ENCODE measurements around the gene VCPKMT. TPM values are rescaled to one million over a fixed set of nuclear protein-coding genes. Genes with fewer than 3 reads are reported as not detected.

Gene VCPKMT
- polyA plus RNA-seq, 1 donor (not counting 4 experiments of a cell fraction or from before 2014, with no cell fraction given): 9.4 TPM

DNA sequence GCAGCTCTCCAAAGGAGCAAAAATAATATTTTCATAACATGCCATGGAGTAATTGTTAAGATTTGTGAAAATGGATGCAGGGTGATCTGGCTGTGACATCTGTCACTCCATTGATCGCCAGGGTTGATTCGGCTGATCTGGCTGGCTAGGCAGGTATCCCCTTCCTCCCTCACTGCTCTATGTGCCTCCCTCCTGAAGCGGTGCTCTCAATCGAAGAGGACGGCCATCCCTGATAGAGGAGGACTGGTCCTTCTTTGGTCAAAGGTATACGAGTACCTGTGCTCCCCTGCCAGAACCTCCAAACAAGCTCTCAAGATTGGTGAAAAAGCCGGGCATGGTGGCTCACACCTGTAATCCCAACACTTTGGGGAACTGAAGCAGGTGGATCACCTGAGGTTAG lies 47.9 kb downstream of the VCPKMT start:
- TF ChIP-seq, protein P1, sequence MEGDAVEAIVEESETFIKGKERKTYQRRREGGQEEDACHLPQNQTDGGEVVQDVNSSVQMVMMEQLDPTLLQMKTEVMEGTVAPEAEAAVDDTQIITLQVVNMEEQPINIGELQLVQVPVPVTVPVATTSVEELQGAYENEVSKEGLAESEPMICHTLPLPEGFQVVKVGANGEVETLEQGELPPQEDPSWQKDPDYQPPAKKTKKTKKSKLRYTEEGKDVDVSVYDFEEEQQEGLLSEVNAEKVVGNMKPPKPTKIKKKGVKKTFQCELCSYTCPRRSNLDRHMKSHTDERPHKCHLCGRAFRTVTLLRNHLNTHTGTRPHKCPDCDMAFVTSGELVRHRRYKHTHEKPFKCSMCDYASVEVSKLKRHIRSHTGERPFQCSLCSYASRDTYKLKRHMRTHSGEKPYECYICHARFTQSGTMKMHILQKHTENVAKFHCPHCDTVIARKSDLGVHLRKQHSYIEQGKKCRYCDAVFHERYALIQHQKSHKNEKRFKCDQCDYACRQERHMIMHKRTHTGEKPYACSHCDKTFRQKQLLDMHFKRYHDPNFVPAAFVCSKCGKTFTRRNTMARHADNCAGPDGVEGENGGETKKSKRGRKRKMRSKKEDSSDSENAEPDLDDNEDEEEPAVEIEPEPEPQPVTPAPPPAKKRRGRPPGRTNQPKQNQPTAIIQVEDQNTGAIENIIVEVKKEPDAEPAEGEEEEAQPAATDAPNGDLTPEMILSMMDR (optimal IDR thresholded peaks at IDR 0.05 in 1 of 3, IDR thresholded peaks at IDR 0.05 in 1 of 3, conservative IDR thresholded peaks at IDR 0.05 in 1 of 3; ENCODE audit: extremely low read depth in 1 of 3, insufficient read depth in 2 of 3, low read length in 3 of 3): no peak
- TF ChIP-seq EZH2 (IDR thresholded peaks at IDR 0.05; ENCODE audit: low read length): no peak
- no peak overlapping the region for H2AFZ ChIP-seq (ENCODE audit: control insufficient read depth, low read length)
- H3K4me2 ChIP-seq (ENCODE audit: control insufficient read depth, extremely low read depth, insufficient read depth, low read depth, low read length): no peak overlapping the region
- no peaks in the 10 kb centered on the region for H3K79me2 ChIP-seq (ENCODE audit: control insufficient read depth, insufficient read depth, low read length)
- peaks cover 9% of the 10 kb centered on the region for H3K4me1 ChIP-seq (ENCODE audit: control insufficient read depth, extremely low read depth, insufficient read depth, low read length)
- no peak overlapping the region for H3K9ac ChIP-seq (ENCODE audit: control insufficient read depth, extremely low read depth, insufficient read depth, low read length)
- FAIRE-seq (peak; percentile 23), DNase-seq (ENCODE audit: low read depth, low spot score) (no peak)
- no peaks in the 10 kb centered on the region for H3K9me3 ChIP-seq (ENCODE audit: control insufficient read depth, low read depth, low read length)
- H3K27ac ChIP-seq (ENCODE audit: control insufficient read depth, insufficient read depth, low read length): no peak overlapping the region
- no peaks in the 10 kb centered on the region for H3K36me3 ChIP-seq (ENCODE audit: control insufficient read depth in 2 of 2, extremely low read depth in 1 of 2, insufficient read depth in 2 of 2, low read length in 2 of 2)
- no peaks in the 10 kb centered on the region for H3K9me1 ChIP-seq (ENCODE audit: control insufficient read depth, extremely low read depth, insufficient read depth, low read length)
- H3K4me3 ChIP-seq (ENCODE audit: control insufficient read depth in 2 of 3, extremely low read depth in 1 of 3, insufficient read depth in 2 of 3, low read depth in 1 of 3, low read length in 3 of 3): no peak overlapping the region
- dilution Hi-C loops (cut with MboI; ENCODE audit: extremely low pct_ligation_motif_present, low sequenced_read_pairs): no loop called here
- no peaks in the 10 kb centered on the region for H4K20me1 ChIP-seq (ENCODE audit: control insufficient read depth, extremely low read depth, insufficient read depth, low read length)
- H3K27me3 ChIP-seq (ENCODE audit: control insufficient read depth, extremely low read depth, insufficient read depth, low read length): no peaks in the 10 kb centered on the region

GRCh38 chr14:50067723-50068495 lies 48.5 kb downstream of the VCPKMT start:
- no peak overlapping the region for H3K9ac ChIP-seq (ENCODE audit: control insufficient read depth, extremely low read depth, insufficient read depth, low read length)
- H3K79me2 ChIP-seq (ENCODE audit: control insufficient read depth, insufficient read depth, low read length): no peaks in the 10 kb centered on the region
- no peaks in the 10 kb centered on the region for H3K9me1 ChIP-seq (ENCODE audit: control insufficient read depth, extremely low read depth, insufficient read depth, low read length)
- no peaks in the 10 kb centered on the region for H3K9me3 ChIP-seq (ENCODE audit: control insufficient read depth, low read depth, low read length)
- dilution Hi-C loops (cut with MboI; ENCODE audit: extremely low pct_ligation_motif_present, low sequenced_read_pairs): no loop called here
- TF ChIP-seq, protein P1 (optimal IDR thresholded peaks at IDR 0.05 in 1 of 3, IDR thresholded peaks at IDR 0.05 in 1 of 3, conservative IDR thresholded peaks at IDR 0.05 in 1 of 3; ENCODE audit: extremely low read depth in 1 of 3, insufficient read depth in 2 of 3, low read length in 3 of 3): no peak
- no peak for TF ChIP-seq EZH2 (IDR thresholded peaks at IDR 0.05; ENCODE audit: low read length)
- H3K36me3 ChIP-seq (ENCODE audit: control insufficient read depth in 2 of 2, extremely low read depth in 1 of 2, insufficient read depth in 2 of 2, low read length in 2 of 2): no peaks in the 10 kb centered on the region
- H3K27ac ChIP-seq (ENCODE audit: control insufficient read depth, insufficient read depth, low read length): no peak overlapping the region
- DNase-seq (ENCODE audit: low read depth, low spot score) (no peak), FAIRE-seq (peak; percentile 44)
- no peak overlapping the region for H2AFZ ChIP-seq (ENCODE audit: control insufficient read depth, low read length)
- H3K4me3 ChIP-seq (ENCODE audit: control insufficient read depth in 2 of 3, extremely low read depth in 1 of 3, insufficient read depth in 2 of 3, low read depth in 1 of 3, low read length in 3 of 3): no peak overlapping the region
- no peaks in the 10 kb centered on the region for H4K20me1 ChIP-seq (ENCODE audit: control insufficient read depth, extremely low read depth, insufficient read depth, low read length)
- no peak overlapping the region for H3K4me2 ChIP-seq (ENCODE audit: control insufficient read depth, extremely low read depth, insufficient read depth, low read depth, low read length)
- H3K27me3 ChIP-seq (ENCODE audit: control insufficient read depth, extremely low read depth, insufficient read depth, low read length): no peaks in the 10 kb centered on the region
- peaks cover 10% of the 10 kb centered on the region for H3K4me1 ChIP-seq (ENCODE audit: control insufficient read depth, extremely low read depth, insufficient read depth, low read length)
